ENCODE measurements around the gene SMOC2. TPM values are rescaled to one million over a fixed set of nuclear protein-coding genes. Genes with fewer than 3 reads are reported as not detected.

Gene SMOC2
- total RNA-seq, 3 donors from 2014 or later = 11.4 to 40.4 (median 18.8) TPM

DNA sequence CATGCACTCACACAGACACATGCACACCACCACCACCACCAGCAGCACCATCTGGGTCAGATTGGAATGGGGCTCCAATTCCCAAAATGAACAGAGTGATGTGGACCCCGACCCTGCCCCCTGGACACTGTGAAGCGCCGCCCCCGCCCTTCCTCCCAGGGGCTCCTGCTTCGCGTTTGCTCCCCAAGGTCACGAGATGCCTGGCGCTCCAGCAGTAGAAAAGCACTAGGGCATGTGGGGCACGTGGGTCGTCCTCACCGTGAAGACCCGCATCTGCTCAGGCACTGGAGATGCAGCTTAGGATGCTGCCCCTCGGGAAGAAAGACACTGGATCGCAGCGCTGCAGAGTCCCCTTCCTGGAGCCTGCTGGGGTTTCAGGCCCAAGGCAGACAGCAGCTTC, 184.0 kb downstream of the SMOC2 start:
- Histone ChIP-seq H3K9me3 (no peaks in the 10 kb centered on the region), H3K4me3 (no peak overlapping the region), H3K36me3 (ENCODE audit: low read depth) (no peaks in the 10 kb centered on the region), H3K4me1 (ENCODE audit: low read depth) (no peaks in the 10 kb centered on the region)
- intact Hi-C loops (cut with DNase I, micrococcal nuclease) = no loop called here
- TF ChIP-seq, protein P1, sequence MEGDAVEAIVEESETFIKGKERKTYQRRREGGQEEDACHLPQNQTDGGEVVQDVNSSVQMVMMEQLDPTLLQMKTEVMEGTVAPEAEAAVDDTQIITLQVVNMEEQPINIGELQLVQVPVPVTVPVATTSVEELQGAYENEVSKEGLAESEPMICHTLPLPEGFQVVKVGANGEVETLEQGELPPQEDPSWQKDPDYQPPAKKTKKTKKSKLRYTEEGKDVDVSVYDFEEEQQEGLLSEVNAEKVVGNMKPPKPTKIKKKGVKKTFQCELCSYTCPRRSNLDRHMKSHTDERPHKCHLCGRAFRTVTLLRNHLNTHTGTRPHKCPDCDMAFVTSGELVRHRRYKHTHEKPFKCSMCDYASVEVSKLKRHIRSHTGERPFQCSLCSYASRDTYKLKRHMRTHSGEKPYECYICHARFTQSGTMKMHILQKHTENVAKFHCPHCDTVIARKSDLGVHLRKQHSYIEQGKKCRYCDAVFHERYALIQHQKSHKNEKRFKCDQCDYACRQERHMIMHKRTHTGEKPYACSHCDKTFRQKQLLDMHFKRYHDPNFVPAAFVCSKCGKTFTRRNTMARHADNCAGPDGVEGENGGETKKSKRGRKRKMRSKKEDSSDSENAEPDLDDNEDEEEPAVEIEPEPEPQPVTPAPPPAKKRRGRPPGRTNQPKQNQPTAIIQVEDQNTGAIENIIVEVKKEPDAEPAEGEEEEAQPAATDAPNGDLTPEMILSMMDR (IDR thresholded peaks at IDR 0.05) = no peak
- no peak for ATAC-seq
- no peak for DNase-seq

DNA sequence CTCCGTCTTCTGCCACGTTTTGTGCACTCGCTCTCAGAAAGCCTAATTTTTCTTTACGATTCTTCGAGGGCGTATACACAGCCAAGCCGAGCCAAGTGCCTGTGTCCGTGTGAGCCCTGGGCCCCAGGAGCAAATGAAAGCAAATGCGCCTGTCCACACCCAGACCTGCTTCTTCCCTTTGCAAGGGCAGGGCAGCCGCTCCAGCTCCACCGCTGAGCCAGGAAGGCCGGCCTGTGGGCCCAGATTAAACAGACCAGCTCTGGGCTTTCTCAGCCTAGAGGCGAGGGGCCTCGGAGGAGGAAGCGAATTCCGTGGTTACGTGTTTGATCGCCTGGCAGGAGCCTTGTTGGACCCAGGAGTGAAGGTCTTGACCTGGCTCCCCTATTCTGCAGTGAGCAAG, 184.6 kb downstream of the SMOC2 start:
- DNase-seq (no peak), ATAC-seq (peak; percentile 46)
- TF ChIP-seq, protein P1 (IDR thresholded peaks at IDR 0.05) = no peak
- Histone ChIP-seq H3K9me3 (no peaks in the 10 kb centered on the region), H3K4me3 (no peak overlapping the region), H3K36me3 (ENCODE audit: low read depth) (no peaks in the 10 kb centered on the region), H3K4me1 (ENCODE audit: low read depth) (no peaks in the 10 kb centered on the region)
- intact Hi-C loops (cut with DNase I, micrococcal nuclease) = no loop called here

DNA sequence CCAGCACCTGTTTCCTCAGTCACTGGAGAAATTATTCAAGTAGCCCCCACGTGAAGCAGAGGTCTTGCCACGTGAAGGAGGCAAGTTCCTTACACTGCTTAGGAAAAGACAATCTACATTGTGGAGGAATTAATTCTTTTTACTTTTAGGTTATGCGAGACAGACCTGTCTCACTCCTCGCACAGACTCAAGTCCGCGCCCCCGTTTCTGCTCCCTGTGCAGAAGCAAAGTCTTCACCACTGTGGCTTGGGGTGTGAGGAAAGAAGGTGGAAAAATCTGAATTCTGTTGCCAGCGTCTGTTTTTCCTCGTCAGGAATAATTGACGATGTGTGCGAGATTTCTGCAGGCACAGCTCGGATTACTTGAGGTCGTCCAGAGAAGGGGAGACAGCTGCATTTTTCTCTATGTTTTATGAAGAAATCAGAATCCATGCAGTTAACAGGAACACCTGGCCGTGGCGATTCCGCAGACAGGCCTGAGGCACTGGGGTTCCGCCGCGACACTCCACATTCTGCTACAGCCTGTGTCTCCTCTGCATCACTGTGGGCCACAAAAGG, 185.1 kb downstream of the SMOC2 start:
- DNase-seq (no peak), ATAC-seq (no peak)
- no peaks in the 10 kb centered on the region for H3K36me3 ChIP-seq (ENCODE audit: low read depth)
- H3K4me1 ChIP-seq (ENCODE audit: low read depth) = no peaks in the 10 kb centered on the region
- TF ChIP-seq, protein P1 (IDR thresholded peaks at IDR 0.05) = no peak
- no peaks in the 10 kb centered on the region for H3K9me3 ChIP-seq
- no peak overlapping the region for H3K4me3 ChIP-seq
- intact Hi-C loops (cut with DNase I, micrococcal nuclease) = no loop called here

DNA sequence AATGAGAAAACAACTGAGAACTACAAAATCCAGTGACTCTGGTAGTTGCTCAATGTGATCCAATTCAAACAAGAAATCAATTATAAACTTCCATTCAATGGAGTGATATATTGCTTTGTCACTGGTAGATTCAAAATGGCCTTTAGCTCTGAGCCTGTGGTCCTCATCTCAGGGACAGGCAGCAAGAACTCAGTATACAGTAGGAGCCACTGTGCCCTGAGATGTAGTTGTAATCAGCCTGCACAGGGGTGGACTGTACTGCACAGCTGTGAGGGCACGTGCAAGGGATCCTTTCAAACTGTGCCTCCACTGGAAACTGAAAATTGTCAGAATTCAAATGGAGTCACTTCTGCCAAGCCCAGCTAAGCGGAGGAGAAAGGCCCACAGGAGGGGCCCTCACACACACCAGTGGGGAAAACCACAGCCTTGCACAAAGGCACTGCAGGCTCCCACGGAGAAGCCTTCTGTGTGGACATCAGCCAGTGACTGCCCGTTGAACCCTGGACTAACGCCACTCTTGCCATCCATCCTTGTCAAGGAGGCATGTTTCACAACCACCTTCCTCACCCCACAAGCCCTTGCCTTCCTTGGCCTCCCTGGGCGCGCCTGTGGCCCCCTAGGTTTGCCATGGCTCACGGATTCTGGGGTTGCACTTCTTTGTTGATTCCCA, 186.7 kb downstream of the SMOC2 start:
- Histone ChIP-seq H3K4me1 (ENCODE audit: low read depth) (no peaks in the 10 kb centered on the region), H3K4me3 (no peak overlapping the region), H3K9me3 (no peaks in the 10 kb centered on the region), H3K36me3 (ENCODE audit: low read depth) (no peaks in the 10 kb centered on the region)
- TF ChIP-seq, protein P1 (IDR thresholded peaks at IDR 0.05) = no peak
- intact Hi-C loops (cut with DNase I, micrococcal nuclease) = no loop called here
- DNase-seq = no peak
- no peak for ATAC-seq

DNA sequence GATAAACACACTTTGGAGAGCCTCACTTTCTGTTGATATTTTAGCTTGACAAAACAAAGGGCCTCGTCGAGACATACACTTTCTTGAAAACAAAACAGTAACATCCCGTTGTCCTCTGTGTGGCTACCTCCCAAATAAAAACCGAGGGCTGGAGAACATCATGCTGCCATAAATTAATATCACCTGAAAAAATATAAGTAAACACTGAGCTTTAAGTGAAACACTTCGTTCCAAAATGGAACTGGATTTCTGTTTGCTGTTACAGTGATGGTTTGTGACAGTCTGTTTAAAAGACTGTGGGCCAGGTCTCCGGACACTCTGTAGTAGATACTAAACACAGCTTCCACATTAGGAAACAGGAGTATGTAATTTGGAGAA, 187.2 kb downstream of the SMOC2 start:
- Histone ChIP-seq H3K9me3 (no peaks in the 10 kb centered on the region), H3K36me3 (ENCODE audit: low read depth) (no peaks in the 10 kb centered on the region), H3K4me3 (no peak overlapping the region), H3K4me1 (ENCODE audit: low read depth) (no peaks in the 10 kb centered on the region)
- ATAC-seq (no peak), DNase-seq (no peak)
- TF ChIP-seq, protein P1 (IDR thresholded peaks at IDR 0.05) = no peak
- intact Hi-C loops (cut with DNase I, micrococcal nuclease) = no loop called here

Measured in mucosa of descending colon (tissue), 3 donors.